Activated T-cell treated with anti-CD3 and anti-CD28 coated beads for 24 hours (primary cell): ENCODE measurements around the gene CNTNAP3B.
"Not testable (repeated sequence)": the region's sequence is repeated elsewhere in the genome, so short reads cannot be mapped to it uniquely, and the experiment has no call there.

Source experiments
- DNase-seq: peaks from one replicate; pipeline ENCODE4 v3.0.0-alpha.2; 2020; ENCODE audit warnings: low read depth

Gene CNTNAP3B

DNA sequence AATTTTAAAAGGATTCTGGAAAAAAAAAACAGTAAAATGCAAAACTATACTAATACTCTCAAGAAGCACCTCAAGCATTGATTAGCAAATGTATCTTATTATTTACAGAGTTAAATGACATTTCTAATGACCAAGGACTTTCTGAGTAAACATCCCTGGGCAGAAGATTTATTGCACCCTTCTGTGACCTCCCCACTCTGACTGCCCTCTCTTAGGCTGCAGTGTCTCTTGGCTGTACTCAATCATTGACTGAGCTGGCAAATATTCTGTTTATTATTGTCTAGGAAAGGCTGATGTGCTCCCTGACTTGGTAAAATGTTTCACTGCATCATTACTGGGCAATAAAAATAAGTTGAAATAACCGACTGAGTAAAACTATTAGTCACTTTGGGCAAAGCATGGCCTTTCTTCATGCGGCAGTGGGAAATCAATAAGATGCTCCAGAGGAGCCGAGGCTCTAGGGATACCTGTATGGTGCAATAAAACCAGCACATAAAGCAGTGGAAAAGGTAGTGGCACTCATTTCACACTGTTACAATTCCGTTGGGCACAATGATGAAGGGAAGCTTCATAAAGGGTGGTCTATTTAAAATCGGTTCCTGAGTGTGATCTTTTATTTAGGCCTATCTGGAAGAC, 151.1 kb downstream of the CNTNAP3B start:
- not testable (repeated sequence) for DNase-seq

DNA sequence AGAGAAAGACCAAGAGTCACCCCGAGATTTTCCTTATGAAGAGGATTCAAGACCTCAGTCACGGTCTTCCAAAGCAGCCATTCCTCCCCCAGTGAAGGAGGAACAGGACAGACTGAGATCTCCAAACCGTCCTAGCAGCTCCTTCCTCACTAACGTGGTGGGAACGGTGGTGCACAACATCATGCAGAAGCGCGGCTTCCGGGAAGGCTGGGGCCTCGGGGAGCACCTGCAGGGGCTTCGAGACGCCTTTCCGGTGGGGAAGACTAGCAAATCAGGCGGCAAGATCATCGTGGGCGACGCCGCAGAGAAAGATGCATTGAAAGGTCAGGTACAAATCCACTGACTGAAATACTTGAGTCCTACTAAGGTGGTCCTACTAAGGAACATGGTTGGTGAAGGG, 154.3 kb downstream of the CNTNAP3B start:
- not testable (repeated sequence) for DNase-seq

DNA sequence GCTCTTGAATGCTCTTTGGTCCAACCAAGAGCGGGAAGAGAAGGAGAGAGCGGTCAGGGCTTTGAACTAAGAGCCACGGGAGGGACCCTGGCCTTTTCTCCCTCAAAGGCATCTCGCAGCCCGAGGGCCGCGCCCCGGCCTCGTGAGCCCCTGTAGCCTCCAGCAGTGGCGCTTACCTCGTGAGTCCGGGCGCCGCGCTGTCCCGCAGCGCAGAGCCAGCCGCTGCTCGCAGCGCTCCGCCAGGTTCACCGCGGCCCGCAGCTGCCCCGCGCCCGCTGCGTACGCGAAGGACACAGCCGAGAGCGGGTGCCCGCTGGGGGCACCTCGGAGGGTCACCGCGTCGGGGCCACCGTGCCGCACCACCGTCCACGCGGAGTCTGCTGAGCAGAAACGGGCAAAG, 176.2 kb downstream of the CNTNAP3B start:
- not testable (repeated sequence) for DNase-seq

DNA sequence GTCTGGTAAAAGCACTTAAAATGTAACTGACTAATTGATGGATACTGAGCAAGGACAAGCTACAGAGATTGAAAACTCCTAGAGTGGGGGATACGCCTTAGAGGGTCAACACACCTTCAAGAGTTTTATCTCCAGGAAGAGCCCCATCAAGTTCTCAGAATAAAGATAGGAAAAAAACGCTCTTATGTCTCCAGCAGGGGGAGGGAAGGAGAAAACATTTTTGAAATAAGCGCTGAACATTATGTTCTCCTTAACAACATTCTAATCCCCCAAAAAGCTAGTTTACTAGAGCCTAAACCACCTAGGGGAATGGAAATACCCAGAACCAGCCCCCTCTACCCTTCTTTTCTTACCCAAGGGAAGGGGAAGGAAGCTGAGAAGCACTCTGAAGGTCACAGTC, 187.5 kb downstream of the CNTNAP3B start:
- DNase-seq, result not testable (repeated sequence)

DNA sequence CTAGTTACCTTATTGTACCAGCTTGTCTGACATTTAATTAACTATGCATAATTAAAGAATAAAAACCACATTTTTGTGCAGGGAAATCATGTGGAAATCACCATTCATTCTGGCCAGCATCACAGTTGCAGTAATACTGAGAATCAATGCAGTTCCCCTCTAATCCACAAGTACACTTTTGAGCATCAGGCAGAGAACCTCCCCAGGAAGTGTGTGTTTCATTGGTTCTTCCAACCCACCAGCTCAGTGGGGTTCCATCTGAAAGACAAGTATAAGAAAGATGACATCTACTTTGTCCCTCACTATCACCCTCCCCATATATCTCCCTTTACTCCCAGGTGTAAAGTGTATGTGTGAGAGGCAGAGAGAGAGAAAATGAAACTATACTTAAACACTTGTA, 191.1 kb downstream of the CNTNAP3B start:
- DNase-seq, result not testable (repeated sequence)

DNA sequence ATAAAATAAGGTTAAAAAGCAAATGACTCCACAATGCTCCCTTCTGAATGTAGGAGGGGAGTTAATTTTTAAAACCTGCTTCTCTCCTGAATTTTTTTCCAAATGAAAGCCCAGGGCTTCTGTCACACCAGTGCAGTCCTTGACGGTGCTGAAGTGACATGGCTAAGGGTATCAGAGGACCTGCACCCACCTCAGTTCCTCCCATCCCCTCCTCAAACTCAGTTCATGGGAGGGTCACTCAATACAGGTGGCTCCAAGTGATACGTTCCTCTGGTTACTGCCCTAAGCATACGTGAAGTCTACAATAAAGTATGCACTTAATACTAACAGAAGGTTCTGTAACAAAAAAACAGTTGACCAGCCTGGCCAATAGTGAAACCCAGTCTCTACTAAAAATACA, 193.5 kb downstream of the CNTNAP3B start:
- not testable (repeated sequence) for DNase-seq

DNA sequence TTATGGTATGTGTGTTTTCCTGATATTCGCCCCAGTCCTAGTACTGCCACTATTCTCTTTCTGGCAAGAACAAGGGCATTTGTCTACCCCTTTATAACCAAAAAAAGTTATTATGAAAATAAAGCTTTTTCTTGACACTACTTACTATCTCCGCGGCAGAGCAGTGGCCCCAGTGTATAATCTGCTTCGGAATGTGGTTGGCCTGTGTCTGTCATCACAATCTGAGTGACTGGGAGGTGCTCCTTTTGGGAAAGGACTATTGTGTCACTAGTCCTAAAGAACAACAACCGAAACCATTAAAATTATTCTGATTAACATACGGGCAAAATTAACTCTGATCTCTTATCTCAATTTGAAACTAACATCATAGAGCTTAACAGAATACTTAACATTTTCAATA, 200.1 kb downstream of the CNTNAP3B start:
- DNase-seq, result not testable (repeated sequence)

DNA sequence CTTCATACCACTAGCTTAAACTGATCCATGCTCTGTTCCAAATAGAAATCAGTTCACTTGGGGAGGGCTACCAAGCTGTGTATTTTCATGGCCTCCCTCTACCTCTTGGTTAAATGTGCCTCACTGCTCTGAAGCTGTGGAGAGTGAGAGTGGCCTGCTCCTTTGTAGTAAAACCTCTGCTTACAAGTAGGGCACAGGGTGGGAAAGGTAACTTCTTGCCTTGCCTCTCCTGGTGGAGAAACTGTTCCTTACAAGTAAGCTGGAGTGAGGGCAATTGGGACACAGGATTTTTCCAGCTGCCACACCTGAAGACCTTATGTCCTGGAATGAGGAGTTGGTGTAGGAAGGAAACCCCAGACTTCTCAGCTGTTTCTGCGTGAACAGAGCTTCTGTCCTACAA, 211.9 kb downstream of the CNTNAP3B start:
- not testable (repeated sequence) for DNase-seq

DNA sequence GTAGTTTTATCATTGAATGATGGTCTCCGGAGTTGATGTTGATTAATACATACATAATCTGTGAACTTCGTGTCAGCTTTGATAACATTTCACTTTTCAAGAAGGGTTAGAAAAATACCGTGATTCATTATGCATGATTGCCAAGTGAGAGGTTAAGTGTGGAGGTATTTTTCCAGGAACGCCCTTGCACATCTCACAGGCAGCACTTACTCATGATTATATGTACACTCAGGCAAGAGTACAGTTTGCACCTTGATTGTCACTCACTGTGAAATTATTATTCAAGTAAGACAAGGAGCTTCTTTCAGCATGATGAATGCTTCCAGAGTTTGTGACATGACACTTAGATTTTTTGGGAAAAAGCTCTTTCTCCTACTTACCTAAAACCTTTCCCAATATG, 223.7 kb downstream of the CNTNAP3B start:
- not testable (repeated sequence) for DNase-seq

DNA sequence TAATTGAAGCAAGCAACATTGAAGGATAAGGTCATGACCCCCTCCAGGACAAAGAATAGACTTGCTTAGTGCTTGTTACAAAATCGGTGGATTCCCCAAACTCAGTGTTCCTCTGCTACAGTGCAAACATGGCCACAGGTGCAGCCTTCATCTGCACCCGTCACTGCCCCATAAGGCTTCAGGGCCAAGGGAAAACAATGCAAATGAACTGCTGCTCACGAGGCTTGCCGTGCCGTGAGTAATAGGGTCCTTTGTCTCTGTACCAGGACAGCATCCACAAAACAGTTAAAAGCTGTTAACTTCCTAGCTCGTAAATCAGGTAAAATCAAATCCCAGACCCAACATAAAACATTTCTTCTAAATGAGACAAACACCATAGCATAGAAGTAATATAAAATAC, 226.5 kb downstream of the CNTNAP3B start:
- not testable (repeated sequence) for DNase-seq

DNA sequence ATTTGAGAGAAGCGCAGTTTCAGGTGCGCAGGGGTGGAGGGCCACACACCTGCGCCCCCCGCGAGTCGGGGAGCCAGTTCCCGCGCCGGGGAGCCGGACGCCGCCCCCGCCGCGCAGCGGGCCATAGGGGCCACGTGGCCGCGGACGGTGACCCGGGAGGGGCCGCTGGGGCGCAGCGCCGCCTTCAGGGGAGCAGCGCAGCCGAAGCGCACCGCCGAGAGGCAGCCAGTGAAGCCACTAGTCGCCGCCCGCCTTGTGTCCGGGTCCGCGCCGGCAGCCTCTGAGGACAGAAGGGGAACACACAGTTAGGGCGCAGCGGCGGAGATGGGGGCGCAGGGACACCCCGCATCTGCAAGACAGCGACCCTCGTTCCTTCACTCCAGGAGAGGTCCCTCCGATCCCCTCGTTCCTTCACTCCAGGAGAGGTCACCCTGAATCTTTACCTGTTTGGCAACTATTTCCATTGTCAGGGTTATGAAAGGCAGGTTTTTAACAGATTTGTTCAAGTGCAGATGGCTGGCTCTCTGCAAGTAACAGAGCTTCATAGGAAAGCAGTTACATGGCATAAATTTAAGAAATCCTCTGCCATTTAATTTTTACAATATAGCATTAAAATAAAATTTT, 230.4 kb downstream of the CNTNAP3B start:
- not testable (repeated sequence) for DNase-seq

DNA sequence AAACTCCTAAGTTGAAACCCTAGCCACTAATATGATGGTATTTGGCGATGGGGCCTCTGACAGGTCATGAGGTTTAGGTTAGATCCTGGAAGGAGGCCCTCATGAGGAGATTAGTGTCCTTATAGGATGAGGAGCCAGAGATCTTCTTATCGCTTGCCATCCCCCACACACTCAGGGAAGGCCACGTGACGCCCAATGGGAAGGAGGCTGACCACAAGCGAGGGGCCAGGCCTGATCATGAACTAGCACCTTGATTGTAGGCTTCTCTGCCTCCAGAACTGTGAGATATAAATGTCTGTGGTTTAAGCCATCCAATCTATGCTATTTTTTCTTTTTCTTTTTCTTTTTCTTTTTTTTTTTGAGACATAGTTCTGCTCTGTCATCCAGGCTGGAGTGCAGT, 254.7 kb downstream of the CNTNAP3B start:
- not testable (repeated sequence) for DNase-seq

DNA sequence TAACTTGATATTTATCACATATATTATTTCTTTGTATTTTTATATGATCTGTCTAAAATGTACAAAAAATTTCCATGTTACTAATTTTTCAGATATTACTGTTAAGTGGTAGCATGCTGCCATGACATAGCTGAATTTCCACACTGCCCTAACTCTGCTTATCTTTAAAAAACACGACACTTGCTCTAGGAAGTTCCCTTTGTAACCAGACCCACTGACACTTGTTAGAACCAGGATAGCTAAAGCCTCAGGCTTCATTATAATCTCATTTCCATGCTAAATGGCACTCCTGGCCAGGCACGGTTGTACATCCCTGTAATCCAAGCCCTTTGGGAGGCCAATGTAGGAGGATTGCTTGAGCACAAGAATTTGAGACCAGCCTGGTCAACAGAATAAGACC, 273.8 kb downstream of the CNTNAP3B start:
- DNase-seq, result not testable (repeated sequence)

DNA sequence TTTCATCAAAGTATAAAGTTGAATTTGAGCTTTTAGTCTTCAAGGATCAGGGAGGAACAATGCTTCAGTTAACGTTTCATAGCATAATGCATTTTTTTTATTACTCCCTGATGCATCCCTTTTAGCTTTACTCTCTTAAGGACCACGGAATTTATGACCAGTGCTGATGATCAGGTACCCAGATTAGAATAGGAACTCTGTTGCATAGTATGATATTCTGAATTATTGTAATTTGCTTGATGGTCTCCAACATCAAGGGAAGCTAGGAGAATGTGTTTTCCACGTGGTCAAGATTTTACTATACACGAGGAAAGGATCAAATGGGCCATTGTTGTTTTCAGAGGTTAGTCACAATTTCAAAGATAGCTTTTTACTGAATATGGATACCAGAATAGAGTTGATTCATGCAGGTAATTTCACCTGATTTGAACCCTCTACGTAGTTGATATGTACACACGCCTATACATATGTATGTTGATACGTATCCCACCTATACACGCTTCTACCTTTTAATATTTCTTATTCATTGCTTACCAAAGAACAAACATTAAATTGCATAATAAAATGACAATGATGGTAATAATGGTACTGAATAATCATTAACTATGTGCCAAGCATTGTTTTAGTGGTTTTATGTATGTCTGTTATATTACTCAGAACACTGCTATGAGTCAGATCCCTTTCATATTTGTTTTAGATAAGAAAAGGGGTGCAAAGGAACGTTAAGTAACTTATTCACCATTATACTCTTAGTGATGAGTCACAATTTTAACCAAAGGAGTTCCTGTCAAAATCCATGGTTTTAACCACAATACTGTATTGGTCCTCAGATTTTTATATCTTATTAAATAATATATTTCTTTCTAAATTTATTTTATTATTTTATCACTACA, 277.1 kb downstream of the CNTNAP3B start:
- not testable (repeated sequence) for DNase-seq

DNA sequence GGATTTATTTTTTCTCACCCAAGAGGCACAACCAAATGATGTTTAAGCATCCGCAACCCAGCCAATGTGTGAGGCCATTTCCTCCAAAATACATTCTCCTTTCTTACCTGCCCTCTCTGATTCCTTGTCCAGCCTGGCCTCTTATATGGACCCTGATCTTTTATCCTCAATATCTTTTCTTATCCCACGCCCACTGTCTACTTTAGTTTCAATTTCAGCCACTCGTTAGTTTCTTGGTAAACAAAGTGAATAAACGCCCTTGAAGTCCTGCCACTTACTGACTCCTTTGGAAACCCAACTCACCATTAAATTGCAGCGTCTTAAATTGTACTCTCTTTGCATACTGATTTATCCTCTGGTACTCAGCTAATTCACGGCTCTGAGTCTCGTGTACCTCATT, 281.4 kb downstream of the CNTNAP3B start:
- not testable (repeated sequence) for DNase-seq
